ENCODE measurements around the gene A3GALT2. TPM values are rescaled to one million over a fixed set of nuclear protein-coding genes. Genes with fewer than 3 reads are reported as not detected.

Gene A3GALT2
- polyA plus RNA-seq, 1 donor from 2014 or later: 0.35 TPM

- Histone ChIP-seq H3K9me3 (ENCODE audit: low read length) (no peaks in the 10 kb centered on the region), H2AFZ (ENCODE audit: low read depth, low read length) (no peak overlapping the region), H4K20me1 (ENCODE audit: insufficient read depth) (no peaks in the 10 kb centered on the region), H3F3A (ENCODE audit: insufficient read depth, low read length, poor library complexity, severe bottlenecking) (no peaks in the 10 kb centered on the region), H3K27ac (ENCODE audit: low read length) (no peak overlapping the region), H3K9ac (ENCODE audit: low read length) (no peak overlapping the region), H3K4me2 (ENCODE audit: low read length) (no peak overlapping the region), H3K79me2 (replicated peaks; ENCODE audit: insufficient read depth, low read length) (no peaks in the 10 kb centered on the region), H3K9me2 (ENCODE audit: insufficient read depth, low read length) (no peaks in the 10 kb centered on the region), H3K27me3 (ENCODE audit: insufficient read depth, low read depth, low read length) (no peaks in the 10 kb centered on the region), H3K4me3 (ENCODE audit: low read length) (no peak overlapping the region), H3K36me3 (ENCODE audit: insufficient read depth, low read length) (no peaks in the 10 kb centered on the region)
- TF ChIP-seq MXI1 (conservative IDR thresholded peaks at IDR 0.05; ENCODE audit: poor library complexity, severe bottlenecking) (no peak), POLR2AphosphoS5 (IDR thresholded peaks at IDR 0.05) (peak; percentile 16), EP300 (conservative IDR thresholded peaks at IDR 0.05; ENCODE audit: poor library complexity, severe bottlenecking) (no peak)
Observed at GRCh38 chr1:33314416-33314815, 6.5 kb downstream of the A3GALT2 start.

GRCh38 chr1:33312413-33312749, 8.5 kb downstream of the A3GALT2 start:
- no peak overlapping the region for H3K27ac ChIP-seq (ENCODE audit: low read length)
- no peaks in the 10 kb centered on the region for H3F3A ChIP-seq (ENCODE audit: insufficient read depth, low read length, poor library complexity, severe bottlenecking)
- no peaks in the 10 kb centered on the region for H3K9me2 ChIP-seq (ENCODE audit: insufficient read depth, low read length)
- H3K36me3 ChIP-seq (ENCODE audit: insufficient read depth, low read length): no peaks in the 10 kb centered on the region
- no peak for TF ChIP-seq RAD21 (conservative IDR thresholded peaks at IDR 0.05)
- TF ChIP-seq EP300 (conservative IDR thresholded peaks at IDR 0.05; ENCODE audit: poor library complexity, severe bottlenecking): no peak
- TF ChIP-seq EZH2 (IDR thresholded peaks at IDR 0.05; ENCODE audit: borderline replicate concordance, insufficient read depth, low read length, poor library complexity, severe bottlenecking): no peak
- TF ChIP-seq REST (IDR thresholded peaks at IDR 0.05; ENCODE audit: borderline replicate concordance): no peak
- no peak for TF ChIP-seq TAF1 (IDR thresholded peaks at IDR 0.05; ENCODE audit: low read depth)
- H4K20me1 ChIP-seq (ENCODE audit: insufficient read depth): no peaks in the 10 kb centered on the region
- H3K4me2 ChIP-seq (ENCODE audit: low read length): no peak overlapping the region
- H3K27me3 ChIP-seq (ENCODE audit: insufficient read depth, low read depth, low read length): no peaks in the 10 kb centered on the region
- H3K4me3 ChIP-seq (ENCODE audit: low read length): no peak overlapping the region
- H3K79me2 ChIP-seq (replicated peaks; ENCODE audit: insufficient read depth, low read length): no peaks in the 10 kb centered on the region
- H3K9me3 ChIP-seq (ENCODE audit: low read length): no peaks in the 10 kb centered on the region
- H3K9ac ChIP-seq (ENCODE audit: low read length): no peak overlapping the region
- H2AFZ ChIP-seq (ENCODE audit: low read depth, low read length): no peak overlapping the region

- Histone ChIP-seq H3K9ac (ENCODE audit: low read length) (no peak overlapping the region), H2AFZ (ENCODE audit: low read depth, low read length) (no peak overlapping the region), H3K4me3 (ENCODE audit: low read length) (no peak overlapping the region), H3K27me3 (ENCODE audit: insufficient read depth, low read depth, low read length) (no peaks in the 10 kb centered on the region), H4K20me1 (ENCODE audit: insufficient read depth) (no peaks in the 10 kb centered on the region), H3K27ac (ENCODE audit: low read length) (no peak overlapping the region), H3K9me2 (ENCODE audit: insufficient read depth, low read length) (no peaks in the 10 kb centered on the region), H3K9me3 (ENCODE audit: low read length) (no peaks in the 10 kb centered on the region), H3K79me2 (replicated peaks; ENCODE audit: insufficient read depth, low read length) (no peaks in the 10 kb centered on the region), H3K36me3 (ENCODE audit: insufficient read depth, low read length) (no peaks in the 10 kb centered on the region), H3F3A (ENCODE audit: insufficient read depth, low read length, poor library complexity, severe bottlenecking) (no peaks in the 10 kb centered on the region), H3K4me2 (ENCODE audit: low read length) (no peak overlapping the region)
- TF ChIP-seq SMC3 (conservative IDR thresholded peaks at IDR 0.05; ENCODE audit: poor library complexity) (no peak), MXI1 (conservative IDR thresholded peaks at IDR 0.05; ENCODE audit: poor library complexity, severe bottlenecking) (no peak), RAD21 (conservative IDR thresholded peaks at IDR 0.05) (no peak), POLR2AphosphoS5 (IDR thresholded peaks at IDR 0.05) (no peak), EP300 (conservative IDR thresholded peaks at IDR 0.05; ENCODE audit: poor library complexity, severe bottlenecking) (no peak), TAF1 (IDR thresholded peaks at IDR 0.05; ENCODE audit: low read depth) (no peak), EZH2 (IDR thresholded peaks at IDR 0.05; ENCODE audit: borderline replicate concordance, insufficient read depth, low read length, poor library complexity, severe bottlenecking) (no peak), CTCF (IDR thresholded peaks at IDR 0.05; ENCODE audit: poor library complexity, severe bottlenecking) (no peak), REST (IDR thresholded peaks at IDR 0.05; ENCODE audit: borderline replicate concordance) (no peak)
Observed at GRCh38 chr1:33311706-33312412, 9.0 kb downstream of the A3GALT2 start.
